ENCODE results near the gene PRRT2. TPM values are rescaled to one million over a fixed set of nuclear protein-coding genes. Genes with fewer than 3 reads are reported as not detected.

PRRT2 gene
- total RNA-seq, 2 experiments from 2014 or later = 0.09 to 3.4 TPM

DNA sequence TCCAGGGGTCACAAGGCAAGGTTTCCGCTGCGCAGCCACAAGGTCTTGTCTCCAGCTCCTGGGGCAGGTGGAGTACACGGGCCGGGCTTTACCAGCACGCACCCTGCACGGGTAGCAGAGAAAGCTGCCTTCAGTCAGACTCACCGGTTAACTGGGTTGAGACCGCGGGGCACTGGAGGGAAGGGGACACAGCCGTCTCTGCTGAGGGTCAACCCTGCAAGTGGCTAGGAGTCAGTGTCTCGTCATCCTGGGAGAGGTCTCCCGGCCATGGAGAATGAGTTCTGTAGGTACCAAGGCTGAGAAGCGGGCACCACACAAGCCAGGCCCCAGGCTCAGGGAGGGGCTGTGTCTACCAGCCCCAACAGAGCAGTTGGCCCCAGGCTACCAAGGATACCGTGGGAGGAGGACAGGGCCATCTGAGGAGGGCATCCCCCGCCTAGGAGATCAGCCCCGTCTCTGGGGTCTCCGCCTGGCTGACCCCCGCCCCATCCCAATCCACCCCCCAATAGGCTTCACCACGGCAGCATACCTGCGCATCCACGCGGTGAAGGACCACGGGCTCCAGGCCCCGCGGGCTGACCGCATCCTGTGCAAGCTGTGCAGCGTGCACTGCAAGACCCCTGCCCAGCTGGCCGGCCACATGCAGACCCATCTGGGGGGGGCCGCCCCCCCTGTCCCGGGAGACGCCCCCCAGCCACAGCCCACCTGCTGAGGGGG is 2.8 kb upstream of the PRRT2 start:
- POLR2A ChIA-PET = interaction anchor here (0.6 kb wide), 1 partner anchor 130 kb away, joined by 3 read pairs; no protein-coding TSS in a partner anchor
- H3K36me3 ChIP-seq (ENCODE audit: insufficient read depth, low read length) = peaks cover 52% of the 10 kb centered on the region
- no peaks in the 10 kb centered on the region for H3K9me2 ChIP-seq (ENCODE audit: insufficient read depth, low read length)
- CTCF ChIA-PET (ENCODE audit: unreplicated experiment) = no interaction called here
- no TSS peak for BruUV-seq (replicated peaks)
- peak overlapping the region; percentile 16 for H3K27ac ChIP-seq (ENCODE audit: low read depth, low read length, poor library complexity, severe bottlenecking)
- peaks cover 15% of the 10 kb centered on the region; the same call in 1 of the 2 replicates for H3K79me2 ChIP-seq (ENCODE audit: insufficient read depth, low read depth, low read length)
- peak overlapping the region; percentile 93 for H3K4me2 ChIP-seq (ENCODE audit: low read length)
- H3K4me3 ChIP-seq (ENCODE audit: low read depth, low read length, poor library complexity, severe bottlenecking) = peak overlapping the region; percentile 83
- no peak for TF ChIP-seq CTCF (conservative IDR thresholded peaks at IDR 0.05; ENCODE audit: low read length)
- no peak for TF ChIP-seq EZH2phosphoT487 (IDR thresholded peaks at IDR 0.05; ENCODE audit: borderline replicate concordance, low read depth, low read length)
- peaks cover 18% of the 10 kb centered on the region for H4K20me1 ChIP-seq (ENCODE audit: insufficient read depth, low read length)
- intact Hi-C loops (cut with micrococcal nuclease; ENCODE audit: unreplicated experiment) = loop anchor here (5.0 kb wide), 1 partner anchor 188 kb away; the partner anchor contains the start of genes HIRIP3 and INO80E
- H3K4me1 ChIP-seq (ENCODE audit: insufficient read depth, low read length, poor library complexity, severe bottlenecking) = peaks cover 48% of the 10 kb centered on the region
- no peak overlapping the region for H2AFZ ChIP-seq (ENCODE audit: low read length)
- no peak for DNase-seq (ENCODE audit: low spot score)
- H3K9me3 ChIP-seq (ENCODE audit: low read length) = no peaks in the 10 kb centered on the region

GRCh38 chr16:29809850-29810698 is 1.9 kb upstream of the PRRT2 start:
- no peak overlapping the region for H2AFZ ChIP-seq (ENCODE audit: low read length)
- POLR2A ChIA-PET = no interaction called here
- TF ChIP-seq EZH2phosphoT487 (IDR thresholded peaks at IDR 0.05; ENCODE audit: borderline replicate concordance, low read depth, low read length) (no peak), CTCF (conservative IDR thresholded peaks at IDR 0.05; ENCODE audit: low read length) (no peak)
- DNase-seq (ENCODE audit: low spot score) = peak; percentile 43
- H3K9me3 ChIP-seq (ENCODE audit: low read length) = no peaks in the 10 kb centered on the region
- H3K4me3 ChIP-seq (ENCODE audit: low read depth, low read length, poor library complexity, severe bottlenecking) = peak overlapping the region; percentile 83
- H3K9me2 ChIP-seq (ENCODE audit: insufficient read depth, low read length) = no peaks in the 10 kb centered on the region
- intact Hi-C loops (cut with micrococcal nuclease; ENCODE audit: unreplicated experiment) = loop anchor here (5.0 kb wide), 1 partner anchor 187 kb away; the partner anchor contains the start of genes HIRIP3 and INO80E
- peaks cover 43% of the 10 kb centered on the region for H3K36me3 ChIP-seq (ENCODE audit: insufficient read depth, low read length)
- no TSS peak for BruUV-seq (replicated peaks)
- H3K4me1 ChIP-seq (ENCODE audit: insufficient read depth, low read length, poor library complexity, severe bottlenecking) = peaks cover 48% of the 10 kb centered on the region
- peak overlapping the region; percentile 93 for H3K4me2 ChIP-seq (ENCODE audit: low read length)
- peak overlapping the region; percentile 16 for H3K27ac ChIP-seq (ENCODE audit: low read depth, low read length, poor library complexity, severe bottlenecking)
- H4K20me1 ChIP-seq (ENCODE audit: insufficient read depth, low read length) = peaks cover 18% of the 10 kb centered on the region
- CTCF ChIA-PET (ENCODE audit: unreplicated experiment) = no interaction called here
- peaks cover 15% of the 10 kb centered on the region; the same call in 1 of the 2 replicates for H3K79me2 ChIP-seq (ENCODE audit: insufficient read depth, low read depth, low read length)

Data from OCI-LY7 (cell line).